GM18868 (cell line): Measurements from ENCODE around the gene ABCC4.
A peak's percentile ranks its signal among the peaks of the same experiment; 100 is the strongest.
"Not testable (repeated sequence)": the region's sequence is repeated elsewhere in the genome, so short reads cannot be mapped to it uniquely, and the experiment has no call there.

Source experiments
- ATAC-seq: cut with Tn5 transposase; IDR thresholded peaks from one replicate; pipeline ENCODE4 v1.9.1; 2021; ENCODE audit warnings: mild to moderate bottlenecking, moderate library complexity; ENCODE audit not compliant: unreplicated experiment

ABCC4 gene

GRCh38 chr13:95201814-95202651, 99.2 kb downstream of the ABCC4 start:
- ATAC-seq = no peak

GRCh38 chr13:95200386-95200957, 100.8 kb downstream of the ABCC4 start:
- ATAC-seq = not testable (repeated sequence)

DNA sequence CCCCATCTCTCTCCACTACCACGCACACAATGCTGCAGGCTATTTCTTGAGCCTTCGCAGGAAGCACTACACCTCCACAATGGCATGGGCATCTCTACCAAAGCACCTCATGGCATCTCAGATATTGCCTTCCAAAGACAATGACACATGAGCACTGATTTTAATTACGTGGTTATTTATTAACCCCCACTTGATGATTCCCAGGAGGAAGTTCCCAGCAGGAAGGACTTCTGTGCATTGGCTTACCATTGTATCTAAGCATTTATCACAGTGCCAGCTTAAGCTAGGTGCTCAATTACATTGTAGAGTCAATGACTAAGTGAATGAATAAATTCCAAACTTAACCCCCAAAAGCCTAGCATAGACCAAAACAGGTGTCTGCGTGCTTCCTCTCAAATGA, 101.4 kb downstream of the ABCC4 start:
- ATAC-seq = no peak

- ATAC-seq = not testable (repeated sequence)
Observed at GRCh38 chr13:95198606-95199005, 102.6 kb downstream of the ABCC4 start.

DNA sequence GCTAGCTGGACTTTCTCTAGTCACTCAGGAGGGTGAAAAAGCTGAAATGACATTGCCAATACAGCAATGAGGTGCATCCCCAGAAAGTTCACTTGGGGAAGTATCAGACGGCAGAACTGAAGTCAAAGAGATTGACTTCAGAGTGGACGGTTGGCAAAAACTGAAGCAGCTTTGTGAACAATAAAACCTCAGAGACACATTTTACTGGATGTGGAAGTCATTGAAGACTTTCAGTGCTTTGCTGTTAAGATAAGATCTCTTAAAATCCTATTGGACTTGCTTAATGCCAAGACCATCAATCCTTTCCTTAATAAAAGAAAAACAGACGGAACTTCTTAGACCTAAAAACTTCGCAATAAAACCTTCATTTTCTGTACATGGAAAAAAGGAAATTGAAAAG, 103.7 kb downstream of the ABCC4 start:
- ATAC-seq = peak; percentile 74

- no peak for ATAC-seq
Observed at GRCh38 chr13:95195146-95195545, 106.1 kb downstream of the ABCC4 start.

- no peak for ATAC-seq
Observed at GRCh38 chr13:95193509-95194230, 107.6 kb downstream of the ABCC4 start.

DNA sequence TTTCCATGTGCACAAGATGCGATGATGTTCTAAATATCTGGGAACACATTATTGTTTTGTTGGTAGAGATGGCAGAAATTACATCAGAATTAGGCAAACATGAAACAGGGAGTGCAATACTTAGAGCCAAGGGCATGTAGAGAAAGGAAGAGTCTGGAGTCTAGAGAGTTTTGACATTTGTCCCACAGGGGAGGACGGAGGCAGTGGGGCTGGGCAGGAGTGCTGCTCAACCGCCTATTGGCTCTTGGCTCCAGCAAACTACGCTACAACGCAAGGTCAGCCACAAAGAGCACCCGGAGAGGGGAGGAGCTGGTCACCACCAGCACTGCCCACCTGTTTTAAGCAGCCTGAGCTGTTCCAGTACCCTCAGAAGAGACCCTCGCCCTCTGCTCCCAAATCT, 108.3 kb downstream of the ABCC4 start:
- no peak for ATAC-seq

DNA sequence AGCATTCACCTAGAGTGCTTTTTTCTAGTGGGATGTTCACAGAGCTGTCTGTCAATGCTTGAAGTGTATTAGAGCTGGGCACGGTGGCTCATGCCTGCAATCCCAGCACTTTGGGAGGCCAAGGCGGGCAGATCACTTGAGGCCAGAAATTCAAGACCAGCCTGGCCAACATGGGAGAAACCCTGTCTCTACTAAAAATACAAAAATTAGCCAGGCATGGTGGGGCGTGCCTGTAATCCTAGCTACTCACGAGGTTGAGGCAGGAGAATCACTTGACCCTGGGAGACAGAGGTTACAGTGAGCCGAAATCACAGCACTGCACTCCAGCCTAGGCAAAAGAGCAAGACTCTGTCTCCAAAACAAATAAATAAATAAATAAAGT, 108.7 kb downstream of the ABCC4 start:
- ATAC-seq = not testable (repeated sequence)

GRCh38 chr13:95191821-95192563, 109.3 kb downstream of the ABCC4 start:
- ATAC-seq = peak; percentile 96

DNA sequence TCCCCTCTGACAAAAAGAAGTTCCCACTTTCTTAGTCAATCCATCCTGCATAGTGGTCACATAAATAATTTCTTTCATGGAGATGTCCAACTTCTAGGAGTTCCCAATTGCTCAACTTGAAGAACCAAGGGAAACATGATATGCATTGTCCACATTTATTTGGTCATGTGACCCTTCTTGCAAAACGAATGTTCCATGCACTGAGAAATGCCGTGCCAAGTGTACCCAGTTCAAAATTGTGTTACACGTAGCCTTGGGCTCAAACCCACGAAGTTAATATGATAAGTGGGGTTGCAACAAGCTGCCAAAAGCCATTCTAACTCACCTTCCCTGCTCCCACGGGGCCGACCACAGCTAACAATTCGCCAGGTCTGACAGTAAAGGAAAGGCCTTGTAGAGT, 113.1 kb downstream of the ABCC4 start:
- no peak for ATAC-seq

DNA sequence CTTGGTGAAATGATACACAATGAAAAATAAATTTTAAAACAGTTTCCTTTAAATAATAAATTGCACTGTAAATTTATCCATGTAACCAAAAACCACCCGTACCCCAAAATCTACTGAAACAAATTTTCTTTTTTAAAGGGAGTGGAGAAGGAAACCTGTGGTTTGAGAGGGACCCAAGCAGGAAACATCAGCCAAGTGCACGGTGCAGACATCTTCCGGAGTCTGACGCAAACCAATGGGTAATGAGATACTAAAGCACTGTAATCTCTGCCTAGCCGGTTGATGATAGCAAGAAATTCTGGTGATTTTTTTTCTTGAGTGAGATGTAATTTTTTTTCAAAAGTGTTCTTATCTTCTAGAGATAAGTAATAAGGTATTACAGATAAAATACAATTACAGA, 115.4 kb downstream of the ABCC4 start:
- ATAC-seq = no peak

DNA sequence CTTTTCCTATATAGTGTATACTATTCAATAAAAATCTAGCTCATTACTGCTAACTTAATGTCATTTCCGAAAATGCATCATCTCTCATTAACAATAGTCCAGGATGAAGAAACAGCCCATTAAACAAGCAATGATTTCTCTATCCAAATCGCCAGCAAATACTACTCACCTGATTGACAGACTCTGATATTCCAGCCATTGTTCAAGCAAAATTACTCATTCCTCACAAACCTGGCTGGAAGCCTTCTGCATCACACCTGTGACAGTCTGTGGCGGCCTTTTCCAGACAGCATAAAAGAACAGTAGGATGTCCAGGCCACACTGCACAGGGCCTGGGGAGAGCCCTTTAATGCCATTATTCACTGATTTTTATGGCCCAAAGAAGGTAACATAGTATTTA, 115.9 kb downstream of the ABCC4 start:
- ATAC-seq = no peak

GRCh38 chr13:95184317-95184716, 116.9 kb downstream of the ABCC4 start:
- no peak for ATAC-seq

DNA sequence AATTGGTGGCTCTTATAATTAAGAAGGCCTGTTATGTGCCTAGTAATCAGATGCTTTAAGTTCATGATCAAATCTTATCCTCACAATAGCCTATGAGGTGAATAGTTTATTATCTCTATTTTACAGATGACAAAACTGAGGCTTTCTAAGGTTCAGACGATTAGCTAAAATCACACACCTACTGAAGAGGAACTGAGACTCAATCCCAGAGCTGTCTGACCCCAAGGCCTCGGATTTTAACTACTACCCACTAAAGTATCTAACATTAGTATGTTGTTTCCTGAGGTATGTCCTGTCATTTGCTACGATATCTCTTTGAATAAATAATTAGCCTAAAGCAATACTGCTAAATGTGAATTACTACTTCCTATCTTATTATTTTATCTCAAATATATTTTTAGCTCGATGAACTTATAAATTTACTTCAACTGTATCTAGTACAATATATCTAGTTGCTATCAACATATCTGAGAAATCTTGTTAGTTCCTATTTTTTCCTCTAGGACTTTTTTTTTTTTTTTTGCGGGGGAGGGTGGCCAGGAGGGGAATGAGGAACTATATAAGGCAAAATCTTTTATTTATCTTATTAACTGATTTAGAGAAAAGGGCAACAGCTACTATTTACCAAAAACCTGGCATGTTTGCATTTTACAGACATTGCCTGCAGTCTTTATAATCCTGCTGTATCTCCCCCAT, 118.5 kb downstream of the ABCC4 start:
- peak; percentile 51 for ATAC-seq

- peak; percentile 77 for ATAC-seq
Observed at GRCh38 chr13:95181586-95181985, 119.7 kb downstream of the ABCC4 start.

- peak; percentile 1 for ATAC-seq
Observed at GRCh38 chr13:95180513-95181245, 120.6 kb downstream of the ABCC4 start.

DNA sequence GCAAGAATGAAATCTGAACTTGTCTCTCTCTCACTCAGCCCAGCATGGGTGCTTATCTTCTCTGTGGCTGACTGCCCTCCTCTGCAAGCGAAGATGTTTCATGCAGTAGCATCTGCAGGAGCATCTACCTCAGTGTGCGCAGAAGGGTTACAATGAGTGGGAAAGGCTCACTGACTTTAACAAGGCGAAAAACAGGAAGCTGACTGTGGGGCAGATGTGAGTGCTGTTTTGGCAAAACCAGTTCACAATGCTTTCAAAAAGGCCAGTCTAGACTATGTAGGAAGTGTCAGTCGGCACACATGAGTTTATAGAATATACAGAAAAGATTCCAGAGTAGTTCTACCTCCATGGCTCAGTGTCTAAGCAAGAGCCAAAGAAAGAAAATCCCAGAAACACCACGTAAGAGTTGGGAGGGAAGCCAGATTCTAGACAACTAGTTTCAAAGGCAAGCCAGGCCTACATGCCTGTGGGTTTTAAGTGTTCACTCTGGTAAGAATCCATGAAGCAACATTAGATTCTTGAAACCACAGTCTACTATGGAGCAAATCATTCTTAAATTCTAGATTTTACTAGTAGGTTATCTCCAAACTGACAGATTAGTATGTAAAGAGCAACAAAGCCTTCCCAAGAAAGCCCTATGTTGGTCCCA, 124.5 kb downstream of the ABCC4 start:
- no peak for ATAC-seq

DNA sequence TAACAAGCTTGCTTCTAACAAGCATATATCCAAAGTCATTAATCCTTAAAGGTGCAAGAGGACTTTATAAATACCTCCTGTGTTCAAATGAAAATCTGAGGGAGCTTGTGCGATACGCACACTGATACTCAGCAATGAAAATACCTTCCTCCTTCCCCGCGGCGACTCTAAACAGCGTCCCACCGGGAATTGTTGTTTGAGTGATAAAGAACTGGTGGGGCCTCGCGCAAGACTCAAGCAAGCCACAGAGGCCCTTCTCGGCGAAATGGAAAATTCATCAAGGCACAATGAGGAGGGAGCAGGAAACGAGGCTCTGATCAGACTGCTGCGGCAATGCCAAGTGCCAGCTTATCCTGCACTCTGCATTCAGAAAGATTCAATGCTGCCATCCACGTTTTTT, 126.7 kb downstream of the ABCC4 start:
- no peak for ATAC-seq
